Measurements from ENCODE around the gene MAP3K4. TPM values are rescaled to one million over a fixed set of nuclear protein-coding genes. Genes with fewer than 3 reads are reported as not detected.

MAP3K4 gene
- total RNA-seq, 1 donor from 2014 or later: 56.7 TPM

DNA sequence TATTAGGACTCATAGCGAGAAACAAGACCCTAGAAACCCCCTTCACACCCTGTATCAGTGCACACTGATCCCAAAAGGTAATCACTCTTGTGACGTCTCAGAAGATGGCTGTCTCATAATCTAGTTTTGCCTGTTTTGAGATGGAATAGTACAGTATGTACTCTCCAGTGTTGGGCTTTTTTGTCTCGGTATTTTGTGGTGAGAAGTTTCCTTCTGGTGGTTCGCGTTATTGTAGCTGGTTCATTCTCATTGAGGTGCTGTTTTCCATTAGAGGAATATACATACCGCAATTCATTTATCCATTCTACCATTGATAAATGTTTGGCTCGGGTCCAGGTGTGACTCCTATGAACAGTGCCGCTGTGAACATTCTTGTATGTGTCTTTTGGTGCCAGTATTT lies 27.9 kb upstream of the MAP3K4 start:
- no peaks in the 10 kb centered on the region for H3K36me3 ChIP-seq
- H3K27me3 ChIP-seq: no peaks in the 10 kb centered on the region
- no peak for DNase-seq (ENCODE audit: extremely low spot score in 2 of 2)
- H3K27ac ChIP-seq: no peak overlapping the region
- TF ChIP-seq POLR2AphosphoS5 (IDR thresholded peaks at IDR 0.05; ENCODE audit: insufficient read depth in 1 of 2, low read depth in 1 of 2) (no peak), POLR2A (IDR thresholded peaks at IDR 0.05) (no peak)
- H3K9me3 ChIP-seq: no peaks in the 10 kb centered on the region
- no peak overlapping the region for H3K4me3 ChIP-seq
- H3K4me1 ChIP-seq: no peaks in the 10 kb centered on the region
- intact Hi-C loops (cut with DNase I): no loop called here

DNA sequence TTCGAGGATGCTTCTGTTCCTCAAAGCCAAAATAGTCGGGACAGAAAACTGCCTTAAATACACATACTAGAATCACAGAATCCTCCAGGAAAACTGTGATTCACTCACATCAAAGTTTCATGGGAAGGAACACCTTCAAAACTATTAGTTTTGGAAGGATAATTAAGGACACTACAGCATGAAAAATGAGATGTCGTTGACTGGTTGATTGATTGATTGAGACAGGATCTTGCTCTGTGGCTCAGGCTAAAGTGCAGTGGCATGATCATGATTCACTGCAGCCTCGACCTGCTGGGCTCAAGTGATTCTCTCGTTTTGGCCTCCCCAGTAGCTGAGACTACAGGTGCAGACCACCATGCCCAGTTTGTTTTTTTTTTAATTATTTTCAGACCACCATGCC lies 25.7 kb upstream of the MAP3K4 start:
- Histone ChIP-seq H3K27ac (no peak overlapping the region), H3K4me1 (no peaks in the 10 kb centered on the region), H3K4me3 (no peak overlapping the region), H3K36me3 (no peaks in the 10 kb centered on the region), H3K27me3 (no peaks in the 10 kb centered on the region), H3K9me3 (no peaks in the 10 kb centered on the region)
- TF ChIP-seq POLR2A (IDR thresholded peaks at IDR 0.05): no peak
- TF ChIP-seq, protein P1, sequence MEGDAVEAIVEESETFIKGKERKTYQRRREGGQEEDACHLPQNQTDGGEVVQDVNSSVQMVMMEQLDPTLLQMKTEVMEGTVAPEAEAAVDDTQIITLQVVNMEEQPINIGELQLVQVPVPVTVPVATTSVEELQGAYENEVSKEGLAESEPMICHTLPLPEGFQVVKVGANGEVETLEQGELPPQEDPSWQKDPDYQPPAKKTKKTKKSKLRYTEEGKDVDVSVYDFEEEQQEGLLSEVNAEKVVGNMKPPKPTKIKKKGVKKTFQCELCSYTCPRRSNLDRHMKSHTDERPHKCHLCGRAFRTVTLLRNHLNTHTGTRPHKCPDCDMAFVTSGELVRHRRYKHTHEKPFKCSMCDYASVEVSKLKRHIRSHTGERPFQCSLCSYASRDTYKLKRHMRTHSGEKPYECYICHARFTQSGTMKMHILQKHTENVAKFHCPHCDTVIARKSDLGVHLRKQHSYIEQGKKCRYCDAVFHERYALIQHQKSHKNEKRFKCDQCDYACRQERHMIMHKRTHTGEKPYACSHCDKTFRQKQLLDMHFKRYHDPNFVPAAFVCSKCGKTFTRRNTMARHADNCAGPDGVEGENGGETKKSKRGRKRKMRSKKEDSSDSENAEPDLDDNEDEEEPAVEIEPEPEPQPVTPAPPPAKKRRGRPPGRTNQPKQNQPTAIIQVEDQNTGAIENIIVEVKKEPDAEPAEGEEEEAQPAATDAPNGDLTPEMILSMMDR (IDR thresholded peaks at IDR 0.05): no peak
- TF ChIP-seq POLR2AphosphoS5 (IDR thresholded peaks at IDR 0.05; ENCODE audit: insufficient read depth in 1 of 2, low read depth in 1 of 2): no peak
- intact Hi-C loops (cut with DNase I): no loop called here
- DNase-seq (ENCODE audit: extremely low spot score in 2 of 2): no peak

DNA sequence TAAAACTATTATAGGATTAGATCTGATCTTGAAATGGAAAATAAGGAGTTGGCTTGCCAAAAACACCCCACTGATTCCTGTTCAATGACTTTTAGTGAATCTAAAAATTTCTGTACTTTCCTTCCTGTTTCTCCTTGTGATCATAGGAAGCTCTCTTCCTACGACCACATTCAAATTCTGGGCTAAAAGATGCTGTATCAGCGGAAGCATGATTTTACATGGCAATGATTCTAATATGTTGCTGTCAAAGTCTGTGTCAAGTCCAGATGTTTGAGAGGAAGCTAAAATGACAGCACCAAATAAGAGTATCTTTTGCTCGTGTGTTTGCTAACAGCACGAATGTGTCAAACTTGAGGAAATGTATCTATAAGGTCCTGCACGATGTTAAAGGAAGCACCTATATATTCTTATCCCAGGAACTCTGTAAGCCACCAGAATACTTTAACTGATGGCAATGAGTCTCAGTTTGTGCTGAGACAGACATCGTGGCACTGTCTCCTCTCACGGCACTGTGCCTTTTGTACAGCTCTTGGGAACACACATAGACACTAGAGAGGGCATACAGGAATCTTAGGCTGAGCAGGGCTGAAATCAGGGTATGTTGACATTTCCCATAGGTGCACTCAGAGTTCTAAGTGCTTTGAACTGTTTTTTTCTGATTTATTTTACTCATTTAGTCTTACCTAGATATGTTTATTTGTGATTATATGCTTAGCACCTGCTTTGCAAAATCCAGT lies 24.9 kb upstream of the MAP3K4 start:
- peaks cover 2% of the 10 kb centered on the region for H3K4me1 ChIP-seq
- H3K36me3 ChIP-seq: no peaks in the 10 kb centered on the region
- no peak overlapping the region for H3K4me3 ChIP-seq
- TF ChIP-seq POLR2A (IDR thresholded peaks at IDR 0.05): no peak
- no peak for TF ChIP-seq POLR2AphosphoS5 (IDR thresholded peaks at IDR 0.05; ENCODE audit: insufficient read depth in 1 of 2, low read depth in 1 of 2)
- TF ChIP-seq, protein P1 (IDR thresholded peaks at IDR 0.05): no peak
- H3K9me3 ChIP-seq: no peaks in the 10 kb centered on the region
- no peaks in the 10 kb centered on the region for H3K27me3 ChIP-seq
- no peak for DNase-seq (ENCODE audit: extremely low spot score in 2 of 2)
- intact Hi-C loops (cut with DNase I): no loop called here
- no peak overlapping the region for H3K27ac ChIP-seq

DNA sequence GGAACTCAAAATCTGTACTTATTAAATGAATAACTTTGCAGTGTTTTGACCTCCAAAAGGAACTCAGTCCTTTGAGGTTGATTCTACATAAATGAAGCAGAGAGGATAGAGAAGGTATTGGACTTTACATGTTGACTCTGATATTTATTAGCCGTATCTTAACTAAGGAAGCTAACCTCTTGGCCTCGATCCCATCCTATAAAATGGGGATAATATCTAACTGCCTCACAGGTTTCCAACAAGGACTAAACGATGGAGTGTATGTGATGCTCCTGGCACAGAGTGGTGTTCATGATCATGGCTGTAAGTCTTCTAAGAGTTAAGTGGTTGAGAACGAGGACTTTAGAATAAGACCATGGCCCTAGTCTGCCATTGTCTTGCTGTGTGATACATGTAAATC lies 24.2 kb upstream of the MAP3K4 start:
- intact Hi-C loops (cut with DNase I): no loop called here
- Histone ChIP-seq H3K4me1 (peaks cover 9% of the 10 kb centered on the region), H3K4me3 (no peak overlapping the region), H3K27ac (no peak overlapping the region), H3K36me3 (no peaks in the 10 kb centered on the region), H3K9me3 (no peaks in the 10 kb centered on the region), H3K27me3 (no peaks in the 10 kb centered on the region)
- TF ChIP-seq POLR2A (IDR thresholded peaks at IDR 0.05) (no peak), POLR2AphosphoS5 (IDR thresholded peaks at IDR 0.05; ENCODE audit: insufficient read depth in 1 of 2, low read depth in 1 of 2) (no peak)
- DNase-seq (ENCODE audit: extremely low spot score in 2 of 2): no peak

DNA sequence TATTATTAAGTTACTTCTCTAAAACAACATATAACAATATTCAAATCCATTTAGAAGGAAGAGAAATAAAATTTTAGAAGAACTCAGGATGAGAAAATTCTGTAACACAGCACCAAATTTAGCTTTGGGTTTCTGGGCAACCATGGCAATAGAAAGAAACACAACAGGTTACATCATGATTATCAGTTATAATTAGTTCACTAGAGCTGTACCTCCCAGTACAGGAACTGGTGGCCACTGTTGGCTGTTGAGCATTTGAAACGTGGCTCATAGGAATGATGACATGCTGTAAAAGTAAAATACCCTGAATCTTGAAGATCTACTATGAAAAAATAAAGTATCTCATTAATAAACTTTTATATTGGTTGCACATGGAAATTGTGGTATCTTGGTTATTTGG lies 23.7 kb upstream of the MAP3K4 start:
- Histone ChIP-seq H3K4me1 (peaks cover 14% of the 10 kb centered on the region), H3K27ac (no peak overlapping the region), H3K27me3 (no peaks in the 10 kb centered on the region), H3K4me3 (no peak overlapping the region), H3K36me3 (no peaks in the 10 kb centered on the region), H3K9me3 (no peaks in the 10 kb centered on the region)
- TF ChIP-seq POLR2A (IDR thresholded peaks at IDR 0.05) (no peak), POLR2AphosphoS5 (IDR thresholded peaks at IDR 0.05; ENCODE audit: insufficient read depth in 1 of 2, low read depth in 1 of 2) (no peak)
- TF ChIP-seq, protein P1 (IDR thresholded peaks at IDR 0.05): no peak
- intact Hi-C loops (cut with DNase I): no loop called here
- no peak for DNase-seq (ENCODE audit: extremely low spot score in 2 of 2)

DNA sequence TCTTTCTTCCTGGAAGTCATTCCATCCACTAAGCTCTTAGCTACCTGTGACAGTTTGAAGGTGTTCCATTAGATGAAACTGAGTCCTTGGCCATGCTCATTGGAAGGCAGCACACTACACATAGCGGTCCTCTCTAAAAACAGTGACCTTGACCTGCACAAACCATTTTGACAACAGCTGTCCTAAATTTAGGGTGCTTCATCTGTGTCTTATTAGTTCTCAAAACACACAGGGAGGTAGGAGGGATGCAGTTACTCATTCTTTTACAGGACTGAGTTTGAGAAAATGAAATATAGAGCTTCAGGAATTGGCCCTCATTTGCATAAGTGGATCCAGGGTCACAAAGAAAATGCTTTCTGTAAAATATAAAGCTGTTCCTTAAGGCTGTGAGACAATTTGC lies 20.4 kb upstream of the MAP3K4 start:
- H3K4me3 ChIP-seq: no peak overlapping the region
- peaks cover 38% of the 10 kb centered on the region for H3K4me1 ChIP-seq
- H3K36me3 ChIP-seq: no peaks in the 10 kb centered on the region
- no peaks in the 10 kb centered on the region for H3K9me3 ChIP-seq
- no peak overlapping the region for H3K27ac ChIP-seq
- intact Hi-C loops (cut with DNase I): no loop called here
- TF ChIP-seq, protein P1 (IDR thresholded peaks at IDR 0.05): no peak
- TF ChIP-seq POLR2A (IDR thresholded peaks at IDR 0.05) (no peak), POLR2AphosphoS5 (IDR thresholded peaks at IDR 0.05; ENCODE audit: insufficient read depth in 1 of 2, low read depth in 1 of 2) (no peak)
- DNase-seq (ENCODE audit: extremely low spot score in 2 of 2): no peak
- no peaks in the 10 kb centered on the region for H3K27me3 ChIP-seq

All from vagina (tissue), 2 donors.